Liver (tissue), 3 donors: Measurements from ENCODE around the gene TMCO4.

Experiments
- FOXA1 ChIP-seq: IDR thresholded peaks from 2 replicates; pipeline ENCODE4 v1.6.1; 2016; ENCODE audit warnings: antibody characterized with exemption
- GABPA ChIP-seq, 2 donors: IDR thresholded peaks in 1 of 2; conservative IDR thresholded peaks in 1 of 2; 2 replicates each; pipeline ENCODE4 v1.6.1; 2016; ENCODE audit warnings: antibody characterized with exemption in 2 of 2, mild to moderate bottlenecking in 1 of 2, moderate library complexity in 1 of 2
- HNF4A ChIP-seq, 2 donors: conservative IDR thresholded peaks; 2 replicates each; pipeline ENCODE4 v1.6.1; 2016; ENCODE audit warnings: antibody characterized with exemption in 2 of 2, mild to moderate bottlenecking in 2 of 2
- HNF4G ChIP-seq: IDR thresholded peaks from 2 replicates; pipeline ENCODE4 v1.6.1; 2016; ENCODE audit warnings: antibody characterized with exemption
- RAD21 ChIP-seq, 2 donors: IDR thresholded peaks; 2 replicates each; pipeline ENCODE4 v1.6.1; 2016; ENCODE audit warnings: antibody characterized with exemption in 2 of 2, mild to moderate bottlenecking in 2 of 2
- RXRA ChIP-seq, 2 donors: IDR thresholded peaks; 2 replicates each; pipeline ENCODE4 v1.6.1; 2017 to 2018; ENCODE audit warnings: antibody characterized with exemption in 2 of 2, mild to moderate bottlenecking in 1 of 2
- TAF1 ChIP-seq: conservative IDR thresholded peaks from 2 replicates; pipeline ENCODE4 v1.6.1; 2016; ENCODE audit warnings: antibody characterized with exemption, mild to moderate bottlenecking
- TF ChIP-seq, protein P1 (sequence below): fragments of 150-350 bp; IDR thresholded peaks from 2 replicates; pipeline ENCODE4 v1.5.1; 2017; ENCODE audit warnings: improper control_type of control experiment, low read depth, low read length; ENCODE audit not compliant: missing input control
- TF ChIP-seq, protein P2 (sequence below): IDR thresholded peaks from 2 replicates; pipeline ENCODE4 v1.6.1; 2016; ENCODE audit warnings: antibody characterized with exemption
- donor health status: healthy.
- donor health status: healthy.

- no peak for TF ChIP-seq TAF1
- TF ChIP-seq, protein P1, sequence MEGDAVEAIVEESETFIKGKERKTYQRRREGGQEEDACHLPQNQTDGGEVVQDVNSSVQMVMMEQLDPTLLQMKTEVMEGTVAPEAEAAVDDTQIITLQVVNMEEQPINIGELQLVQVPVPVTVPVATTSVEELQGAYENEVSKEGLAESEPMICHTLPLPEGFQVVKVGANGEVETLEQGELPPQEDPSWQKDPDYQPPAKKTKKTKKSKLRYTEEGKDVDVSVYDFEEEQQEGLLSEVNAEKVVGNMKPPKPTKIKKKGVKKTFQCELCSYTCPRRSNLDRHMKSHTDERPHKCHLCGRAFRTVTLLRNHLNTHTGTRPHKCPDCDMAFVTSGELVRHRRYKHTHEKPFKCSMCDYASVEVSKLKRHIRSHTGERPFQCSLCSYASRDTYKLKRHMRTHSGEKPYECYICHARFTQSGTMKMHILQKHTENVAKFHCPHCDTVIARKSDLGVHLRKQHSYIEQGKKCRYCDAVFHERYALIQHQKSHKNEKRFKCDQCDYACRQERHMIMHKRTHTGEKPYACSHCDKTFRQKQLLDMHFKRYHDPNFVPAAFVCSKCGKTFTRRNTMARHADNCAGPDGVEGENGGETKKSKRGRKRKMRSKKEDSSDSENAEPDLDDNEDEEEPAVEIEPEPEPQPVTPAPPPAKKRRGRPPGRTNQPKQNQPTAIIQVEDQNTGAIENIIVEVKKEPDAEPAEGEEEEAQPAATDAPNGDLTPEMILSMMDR: no peak
- TF ChIP-seq RXRA (IDR thresholded peaks at IDR 0.05): no peak
- TF ChIP-seq, protein P2, sequence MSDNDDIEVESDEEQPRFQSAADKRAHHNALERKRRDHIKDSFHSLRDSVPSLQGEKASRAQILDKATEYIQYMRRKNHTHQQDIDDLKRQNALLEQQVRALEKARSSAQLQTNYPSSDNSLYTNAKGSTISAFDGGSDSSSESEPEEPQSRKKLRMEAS: no peak
- no peak for TF ChIP-seq RAD21 (IDR thresholded peaks at IDR 0.05)
- TF ChIP-seq HNF4A (conservative IDR thresholded peaks at IDR 0.05): no peak
- no peak for TF ChIP-seq GABPA (IDR thresholded peaks at IDR 0.05 in 1 of 2, conservative IDR thresholded peaks at IDR 0.05 in 1 of 2)
- TF ChIP-seq HNF4G: no peak
- no peak for TF ChIP-seq FOXA1
These were observed 163.7 kb downstream of the TMCO4 start for GRCh38 chr1:19636065-19636464.
